Measurements from ENCODE around the gene FBXL16. TPM values are rescaled to one million over a fixed set of nuclear protein-coding genes. Genes with fewer than 3 reads are reported as not detected.

Gene FBXL16
- polyA plus RNA-seq, 1 donor (not counting 4 experiments of a cell fraction or from before 2014, with no cell fraction given) = 0.81 TPM

GRCh38 chr16:651844-652243 is 53.8 kb downstream of the FBXL16 start:
- dilution Hi-C loops (cut with MboI; ENCODE audit: extremely low pct_ligation_motif_present, low sequenced_read_pairs) = no loop called here
- no peak for TF ChIP-seq EZH2 (IDR thresholded peaks at IDR 0.05; ENCODE audit: low read length)
- TF ChIP-seq, protein P1, sequence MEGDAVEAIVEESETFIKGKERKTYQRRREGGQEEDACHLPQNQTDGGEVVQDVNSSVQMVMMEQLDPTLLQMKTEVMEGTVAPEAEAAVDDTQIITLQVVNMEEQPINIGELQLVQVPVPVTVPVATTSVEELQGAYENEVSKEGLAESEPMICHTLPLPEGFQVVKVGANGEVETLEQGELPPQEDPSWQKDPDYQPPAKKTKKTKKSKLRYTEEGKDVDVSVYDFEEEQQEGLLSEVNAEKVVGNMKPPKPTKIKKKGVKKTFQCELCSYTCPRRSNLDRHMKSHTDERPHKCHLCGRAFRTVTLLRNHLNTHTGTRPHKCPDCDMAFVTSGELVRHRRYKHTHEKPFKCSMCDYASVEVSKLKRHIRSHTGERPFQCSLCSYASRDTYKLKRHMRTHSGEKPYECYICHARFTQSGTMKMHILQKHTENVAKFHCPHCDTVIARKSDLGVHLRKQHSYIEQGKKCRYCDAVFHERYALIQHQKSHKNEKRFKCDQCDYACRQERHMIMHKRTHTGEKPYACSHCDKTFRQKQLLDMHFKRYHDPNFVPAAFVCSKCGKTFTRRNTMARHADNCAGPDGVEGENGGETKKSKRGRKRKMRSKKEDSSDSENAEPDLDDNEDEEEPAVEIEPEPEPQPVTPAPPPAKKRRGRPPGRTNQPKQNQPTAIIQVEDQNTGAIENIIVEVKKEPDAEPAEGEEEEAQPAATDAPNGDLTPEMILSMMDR (optimal IDR thresholded peaks at IDR 0.05 in 1 of 3, IDR thresholded peaks at IDR 0.05 in 1 of 3, conservative IDR thresholded peaks at IDR 0.05 in 1 of 3; ENCODE audit: extremely low read depth in 1 of 3, insufficient read depth in 2 of 3, low read length in 3 of 3) = no peak
- H2AFZ ChIP-seq (ENCODE audit: control insufficient read depth, low read length) = no peak overlapping the region
- H4K20me1 ChIP-seq (ENCODE audit: control insufficient read depth, extremely low read depth, insufficient read depth, low read length) = no peaks in the 10 kb centered on the region
- H3K9me1 ChIP-seq (ENCODE audit: control insufficient read depth, extremely low read depth, insufficient read depth, low read length) = no peaks in the 10 kb centered on the region
- H3K27me3 ChIP-seq (ENCODE audit: control insufficient read depth, extremely low read depth, insufficient read depth, low read length) = no peaks in the 10 kb centered on the region
- DNase-seq (ENCODE audit: low read depth, low spot score) (no peak), FAIRE-seq (no peak)
- no peak overlapping the region for H3K4me3 ChIP-seq (ENCODE audit: control insufficient read depth in 2 of 3, extremely low read depth in 1 of 3, insufficient read depth in 2 of 3, low read depth in 1 of 3, low read length in 3 of 3)
- peaks cover 6 to 7% of the 10 kb centered on the region in 2 experiments for H3K36me3 ChIP-seq (ENCODE audit: control insufficient read depth in 2 of 2, extremely low read depth in 1 of 2, insufficient read depth in 2 of 2, low read length in 2 of 2)
- no peak overlapping the region for H3K4me2 ChIP-seq (ENCODE audit: control insufficient read depth, extremely low read depth, insufficient read depth, low read depth, low read length)
- H3K79me2 ChIP-seq (ENCODE audit: control insufficient read depth, insufficient read depth, low read length) = peaks cover 6% of the 10 kb centered on the region
- H3K4me1 ChIP-seq (ENCODE audit: control insufficient read depth, extremely low read depth, insufficient read depth, low read length) = peaks cover 11% of the 10 kb centered on the region
- H3K9ac ChIP-seq (ENCODE audit: control insufficient read depth, extremely low read depth, insufficient read depth, low read length) = no peak overlapping the region
- no peaks in the 10 kb centered on the region for H3K9me3 ChIP-seq (ENCODE audit: control insufficient read depth, low read depth, low read length)
- no peak overlapping the region for H3K27ac ChIP-seq (ENCODE audit: control insufficient read depth, insufficient read depth, low read length)

- peaks cover 6 to 7% of the 10 kb centered on the region in 2 experiments for H3K36me3 ChIP-seq (ENCODE audit: control insufficient read depth in 2 of 2, extremely low read depth in 1 of 2, insufficient read depth in 2 of 2, low read length in 2 of 2)
- peak overlapping the region; percentile 81 for H3K27ac ChIP-seq (ENCODE audit: control insufficient read depth, insufficient read depth, low read length)
- peak overlapping the region; percentile 92 for H3K4me2 ChIP-seq (ENCODE audit: control insufficient read depth, extremely low read depth, insufficient read depth, low read depth, low read length)
- peak overlapping the region; percentile 44 to 82 (median 78) for H3K4me3 ChIP-seq (ENCODE audit: control insufficient read depth in 2 of 3, extremely low read depth in 1 of 3, insufficient read depth in 2 of 3, low read depth in 1 of 3, low read length in 3 of 3)
- peaks cover 6% of the 10 kb centered on the region for H3K79me2 ChIP-seq (ENCODE audit: control insufficient read depth, insufficient read depth, low read length)
- H2AFZ ChIP-seq (ENCODE audit: control insufficient read depth, low read length) = peak overlapping the region; percentile 12
- H3K9ac ChIP-seq (ENCODE audit: control insufficient read depth, extremely low read depth, insufficient read depth, low read length) = peak overlapping the region; percentile 78
- TF ChIP-seq, protein P1 (optimal IDR thresholded peaks at IDR 0.05 in 1 of 3, IDR thresholded peaks at IDR 0.05 in 1 of 3, conservative IDR thresholded peaks at IDR 0.05 in 1 of 3; ENCODE audit: extremely low read depth in 1 of 3, insufficient read depth in 2 of 3, low read length in 3 of 3) = no peak
- no peak for TF ChIP-seq EZH2 (IDR thresholded peaks at IDR 0.05; ENCODE audit: low read length)
- H3K4me1 ChIP-seq (ENCODE audit: control insufficient read depth, extremely low read depth, insufficient read depth, low read length) = peaks cover 11% of the 10 kb centered on the region
- FAIRE-seq = no peak
- no peaks in the 10 kb centered on the region for H3K9me3 ChIP-seq (ENCODE audit: control insufficient read depth, low read depth, low read length)
- dilution Hi-C loops (cut with MboI; ENCODE audit: extremely low pct_ligation_motif_present, low sequenced_read_pairs) = no loop called here
- no peaks in the 10 kb centered on the region for H3K27me3 ChIP-seq (ENCODE audit: control insufficient read depth, extremely low read depth, insufficient read depth, low read length)
- no peak for DNase-seq (ENCODE audit: low read depth, low spot score)
- no peaks in the 10 kb centered on the region for H3K9me1 ChIP-seq (ENCODE audit: control insufficient read depth, extremely low read depth, insufficient read depth, low read length)
- no peaks in the 10 kb centered on the region for H4K20me1 ChIP-seq (ENCODE audit: control insufficient read depth, extremely low read depth, insufficient read depth, low read length)
Measured at GRCh38 chr16:649631-650030, 56.0 kb downstream of the FBXL16 start.

Data from keratinocyte (primary cell).